GM12873 (cell line): ENCODE data around the gene CERS6.
A peak's percentile ranks its signal among the peaks of the same experiment; 100 is the strongest.

Experiments
- CTCF ChIP-seq: IDR thresholded peaks from 2 replicates; pipeline ENCODE4 v1.5.1; 2012; ENCODE audit warnings: low read depth, mild to moderate bottlenecking, moderate library complexity, low read length, control low read depth; ENCODE audit not compliant: insufficient read depth; ENCODE audit errors: missing control alignments

The CERS6 gene

GRCh38 chr2:168773128-168773527, 317.1 kb downstream of the CERS6 start:
- no peak for TF ChIP-seq CTCF

GRCh38 chr2:168773719-168774521, 317.8 kb downstream of the CERS6 start:
- TF ChIP-seq CTCF, result peak; percentile 87

- TF ChIP-seq CTCF, result no peak
Observed at GRCh38 chr2:168775837-168776236, 319.8 kb downstream of the CERS6 start.

- TF ChIP-seq CTCF, result no peak
Observed at GRCh38 chr2:168780669-168781071, 324.6 kb downstream of the CERS6 start.

GRCh38 chr2:168781191-168781817, 325.2 kb downstream of the CERS6 start:
- no peak for TF ChIP-seq CTCF

- TF ChIP-seq CTCF, result no peak
Observed at GRCh38 chr2:168782271-168782670, 326.2 kb downstream of the CERS6 start.

GRCh38 chr2:168784993-168785392, 328.9 kb downstream of the CERS6 start:
- TF ChIP-seq CTCF, result no peak
